HG03097 (cell line): Measurements from ENCODE around the gene C1orf52.

ENCODE experiments used
- ATAC-seq: cut with Tn5 transposase; IDR thresholded peaks from one replicate; pipeline ENCODE4 v1.9.1; 2021; ENCODE audit not compliant: unreplicated experiment, low FRiP score

The C1orf52 gene

DNA sequence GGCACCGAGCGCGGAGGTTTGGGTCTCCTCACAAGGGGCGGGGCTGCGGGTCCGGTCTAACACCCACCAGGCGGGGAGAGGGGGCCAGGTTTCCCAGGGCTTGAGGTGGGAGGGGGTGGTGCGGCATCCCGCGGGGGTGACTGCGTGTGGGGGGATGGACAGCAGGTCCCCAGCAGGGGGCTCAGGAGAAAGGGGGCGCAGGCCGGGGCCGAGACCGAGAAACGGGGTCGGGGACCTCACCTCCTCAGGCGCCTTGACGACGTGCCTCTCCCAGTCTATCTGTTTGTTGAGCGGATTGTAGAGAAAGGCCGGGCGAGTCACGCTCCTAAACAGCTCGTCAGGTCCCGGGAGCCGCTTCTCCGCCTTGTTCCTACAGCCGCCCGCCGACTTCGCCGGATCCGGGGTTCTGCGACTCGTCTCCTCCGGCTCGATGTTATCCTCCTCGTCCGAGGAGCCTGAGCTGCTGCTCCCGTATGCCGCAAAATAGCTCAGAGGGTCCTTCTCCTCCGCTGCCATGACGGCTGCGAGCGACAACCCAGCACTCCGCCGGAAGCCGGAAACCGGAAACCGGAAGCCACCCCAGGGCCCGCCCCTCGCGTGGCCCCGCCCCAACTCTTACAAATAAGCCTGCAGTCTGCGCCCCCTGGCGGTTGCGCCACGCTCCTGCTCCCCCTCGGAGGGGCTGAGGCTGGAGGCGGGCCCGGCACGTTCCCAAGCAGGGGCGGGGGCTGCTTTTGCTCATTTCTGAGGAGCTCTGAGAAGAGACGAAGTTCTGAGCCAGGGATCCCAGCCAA is at the start of gene C1orf52:
C1orf52 (minus strand) TSS at position 545 of the 794 bp plus-strand sequence; CDS start at position 516, 29 bp downstream.
- peak; percentile 95 for ATAC-seq

DNA sequence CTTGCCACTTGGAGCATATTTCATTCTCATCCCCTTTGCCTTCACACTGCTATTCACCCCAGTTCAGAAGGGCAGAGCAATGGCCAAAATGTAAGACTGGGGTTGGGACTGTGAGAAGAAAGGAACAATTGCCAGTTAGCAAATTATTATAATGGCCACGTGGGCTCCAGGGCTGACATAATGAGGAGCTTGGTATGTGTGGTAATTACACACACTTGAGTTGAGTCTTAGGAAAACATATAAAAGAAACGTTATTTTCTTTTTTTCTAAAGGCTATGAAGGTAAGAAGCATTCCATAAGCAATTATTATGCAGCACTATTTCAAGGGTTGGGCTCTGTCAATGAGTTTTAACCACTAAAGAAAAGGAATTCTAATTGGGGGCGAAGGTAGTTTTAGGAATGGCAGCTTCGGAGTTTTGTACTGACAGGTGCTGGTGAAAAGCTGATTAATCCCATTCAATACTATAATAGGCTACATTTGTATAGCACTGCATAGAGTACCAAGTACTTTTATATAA is 49.4 kb upstream of the C1orf52 start:
- no peak for ATAC-seq

DNA sequence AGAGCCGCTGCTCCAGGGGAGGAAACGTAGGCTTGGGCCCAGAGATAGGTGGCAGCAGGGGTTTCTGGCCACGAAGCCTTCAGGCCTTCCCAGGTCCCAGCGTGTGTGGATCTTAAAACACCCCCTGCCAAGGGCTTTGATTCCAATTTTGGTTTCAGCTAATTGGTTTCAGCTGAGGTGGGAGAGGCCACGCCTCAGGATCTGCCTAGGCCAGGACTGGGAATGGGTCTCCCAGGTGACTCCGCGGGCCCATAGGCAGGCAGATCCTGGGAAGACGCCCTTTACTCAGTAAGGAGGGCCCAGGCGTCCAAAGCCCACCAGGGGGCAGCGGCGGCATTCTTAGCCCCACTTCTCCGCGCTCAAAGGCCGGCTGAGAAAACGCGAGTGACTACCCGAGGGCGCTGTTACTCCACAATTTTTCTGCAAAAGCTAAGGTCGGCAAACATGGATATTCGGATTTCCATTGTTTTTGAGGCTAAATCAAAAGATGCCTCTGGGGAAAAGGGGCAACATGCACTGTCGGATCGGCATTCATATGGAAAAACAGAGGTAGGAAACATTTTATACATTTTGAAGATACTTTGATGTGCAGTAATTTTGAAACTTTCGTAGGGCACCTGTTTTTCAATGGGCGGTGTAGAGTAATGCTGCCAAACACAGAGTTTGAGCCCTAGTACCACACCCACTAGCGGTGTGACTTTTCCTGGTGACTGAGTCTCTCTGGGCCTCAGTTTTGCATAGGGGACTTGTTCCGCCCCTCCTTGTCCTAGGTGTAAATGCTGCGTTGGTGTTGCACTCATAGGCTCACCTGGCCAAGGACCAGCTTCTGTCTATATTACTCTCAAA is 48.7 kb upstream of the C1orf52 start:
- peak; percentile 80 for ATAC-seq

DNA sequence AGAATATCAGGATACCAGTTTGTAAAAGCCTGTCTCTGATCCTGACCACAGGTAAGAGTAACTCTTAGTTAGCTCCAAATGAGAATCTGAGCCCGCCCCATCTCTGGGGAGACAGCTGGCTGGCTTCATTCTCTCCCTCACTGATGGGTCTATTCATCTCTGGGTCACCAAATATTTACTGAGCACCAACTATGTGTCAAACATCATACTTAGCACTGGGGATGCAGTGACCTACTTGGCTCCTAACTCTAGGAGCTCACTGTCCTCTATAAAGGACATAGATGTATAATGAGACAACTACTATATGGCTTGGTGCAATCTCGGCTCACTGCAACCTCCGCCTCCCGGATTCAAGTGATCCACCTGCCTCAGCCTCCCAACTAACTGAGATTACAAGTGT is 46.8 kb upstream of the C1orf52 start:
- ATAC-seq, result no peak

DNA sequence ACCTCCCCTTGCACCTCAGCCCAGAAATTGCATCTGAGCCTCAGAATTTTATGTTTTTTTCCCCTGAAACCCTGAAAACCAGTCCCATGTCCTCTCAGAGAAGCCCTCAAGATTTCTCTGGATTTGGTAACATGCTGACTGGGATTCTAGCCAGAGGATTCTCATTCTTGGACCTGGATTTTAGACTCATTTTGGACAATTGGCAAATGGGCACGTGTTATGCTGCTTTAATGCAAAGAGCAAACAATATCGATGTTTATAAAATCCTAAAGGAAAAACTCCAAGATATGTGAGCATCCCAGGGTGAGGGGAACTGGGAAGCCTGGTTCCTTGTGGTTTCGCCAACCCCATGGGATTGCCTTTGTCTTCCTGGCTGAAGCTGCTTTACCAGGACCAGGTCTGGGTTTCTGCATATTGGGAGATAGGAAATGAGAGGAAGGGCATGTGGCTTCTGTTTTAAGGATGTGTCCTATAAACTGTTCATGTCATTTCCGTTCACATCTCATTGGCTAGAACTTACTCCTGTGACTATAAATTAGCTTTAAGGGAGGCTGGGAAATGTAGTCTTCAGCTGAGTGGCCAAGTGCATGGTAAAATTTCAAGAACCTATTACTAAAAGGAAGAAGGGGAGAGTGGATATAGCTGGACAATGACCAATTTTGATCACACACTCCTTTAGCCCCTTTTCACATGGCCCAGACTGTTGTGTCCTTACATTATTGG is 44.1 kb upstream of the C1orf52 start:
- ATAC-seq, result no peak

DNA sequence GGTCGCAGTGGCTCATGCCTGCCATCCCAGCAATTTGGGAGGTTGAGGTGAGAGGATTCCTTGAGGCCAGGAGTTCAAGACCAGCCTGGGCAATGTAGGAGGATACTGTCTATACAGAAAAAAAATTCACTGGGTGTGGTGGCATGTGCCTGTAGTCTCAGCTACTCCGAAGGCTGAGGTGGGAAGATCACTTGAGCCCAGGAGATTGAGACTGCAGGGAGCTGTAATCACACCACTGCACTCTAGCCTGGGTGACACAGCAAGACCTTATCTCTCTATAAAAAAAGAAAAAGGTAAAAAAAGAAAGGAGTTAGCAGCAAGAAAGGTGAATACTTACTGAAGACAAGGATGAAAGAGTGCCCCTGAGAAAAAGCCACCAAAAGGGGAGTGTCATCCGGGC is 40.7 kb upstream of the C1orf52 start:
- ATAC-seq, result no peak

DNA sequence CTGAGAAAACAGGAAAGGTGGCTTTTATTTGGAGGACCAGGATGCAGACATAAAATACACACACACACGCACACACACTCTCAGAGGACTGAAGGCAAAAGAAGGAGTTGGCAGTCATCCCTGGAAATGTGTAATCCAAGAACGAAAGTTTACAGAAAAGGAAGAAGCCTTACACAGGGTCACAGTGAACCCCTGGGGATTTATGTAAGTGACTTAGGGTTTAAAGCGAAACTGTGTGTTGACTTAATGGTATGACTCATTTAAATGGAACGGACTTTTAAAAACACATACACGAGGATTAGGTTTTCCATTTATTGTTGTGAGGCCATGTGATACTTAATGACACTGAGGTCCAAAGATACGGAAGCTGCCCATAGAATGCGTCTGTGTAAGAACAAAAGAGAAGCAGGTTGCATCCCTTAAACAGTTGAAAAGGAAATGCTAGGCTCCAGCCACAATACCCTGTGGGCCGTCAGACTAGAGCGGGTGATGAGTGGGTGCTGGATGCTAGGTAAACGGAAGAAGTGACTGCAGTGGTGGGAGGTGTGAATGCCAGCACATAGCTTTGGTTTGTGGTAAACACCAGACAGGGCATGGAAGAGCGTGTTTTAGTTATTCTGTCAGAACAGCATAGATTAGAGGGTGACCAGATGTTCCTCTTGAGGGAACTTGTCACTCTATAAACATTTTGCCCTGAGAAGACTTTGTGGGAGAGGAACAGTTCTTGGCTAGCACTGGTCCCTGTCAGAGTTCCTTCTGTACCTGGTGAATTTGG is 38.6 kb upstream of the C1orf52 start:
- peak; percentile 93 for ATAC-seq

DNA sequence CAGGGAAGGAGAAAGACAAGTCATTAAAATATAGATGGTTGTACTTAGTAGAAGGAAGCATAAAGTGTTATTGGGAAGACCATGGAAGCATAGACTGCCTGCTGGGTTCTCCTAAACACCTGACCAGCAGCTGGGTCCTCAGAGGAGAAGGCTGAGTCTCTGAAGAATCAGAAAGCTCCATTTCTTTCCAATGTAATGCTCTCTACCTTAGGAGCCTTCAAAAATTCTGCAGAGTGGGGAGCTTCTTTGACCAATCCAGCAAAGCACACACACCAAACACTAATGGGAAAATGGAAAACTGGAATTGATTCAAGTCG is 38.0 kb upstream of the C1orf52 start:
- no peak for ATAC-seq

DNA sequence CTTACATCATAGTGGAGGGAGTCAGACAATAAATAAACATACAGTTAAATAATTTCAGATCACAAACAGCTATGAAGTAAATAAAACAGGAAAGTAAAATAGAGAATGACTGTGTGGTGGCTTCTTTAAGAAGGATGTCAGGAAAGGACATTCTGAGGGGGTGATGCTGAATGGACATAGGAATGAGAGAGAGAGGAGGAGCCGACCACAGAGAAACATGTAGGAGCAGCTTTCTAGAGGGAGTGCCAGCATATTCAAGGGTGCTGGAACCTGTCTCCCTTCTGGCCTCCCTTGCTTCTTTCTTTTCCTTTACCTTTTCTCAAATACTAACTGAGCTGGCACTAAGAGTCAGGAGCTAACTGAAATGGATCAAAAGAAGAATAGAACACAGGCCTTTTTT is 37.5 kb upstream of the C1orf52 start:
- no peak for ATAC-seq

DNA sequence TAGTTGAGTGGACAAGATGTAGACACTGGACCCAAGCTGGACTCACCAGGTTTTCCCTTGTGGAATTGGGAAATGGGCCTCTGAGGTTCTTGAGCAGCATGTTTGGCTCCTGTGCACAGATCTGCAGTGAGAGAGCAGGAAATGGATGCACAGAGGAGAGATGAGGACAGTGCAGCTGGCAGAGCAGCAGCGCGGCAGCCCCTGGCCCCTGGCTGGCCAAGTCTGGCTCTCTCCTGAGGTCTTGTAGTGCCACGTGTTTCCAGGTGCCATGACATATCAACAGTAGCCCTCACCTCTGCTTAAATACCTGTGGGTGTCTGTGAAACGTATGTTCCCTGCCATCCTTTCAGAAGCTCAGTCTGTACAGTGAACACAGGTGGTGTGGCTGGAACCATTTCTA is 36.2 kb upstream of the C1orf52 start:
- ATAC-seq, result no peak

DNA sequence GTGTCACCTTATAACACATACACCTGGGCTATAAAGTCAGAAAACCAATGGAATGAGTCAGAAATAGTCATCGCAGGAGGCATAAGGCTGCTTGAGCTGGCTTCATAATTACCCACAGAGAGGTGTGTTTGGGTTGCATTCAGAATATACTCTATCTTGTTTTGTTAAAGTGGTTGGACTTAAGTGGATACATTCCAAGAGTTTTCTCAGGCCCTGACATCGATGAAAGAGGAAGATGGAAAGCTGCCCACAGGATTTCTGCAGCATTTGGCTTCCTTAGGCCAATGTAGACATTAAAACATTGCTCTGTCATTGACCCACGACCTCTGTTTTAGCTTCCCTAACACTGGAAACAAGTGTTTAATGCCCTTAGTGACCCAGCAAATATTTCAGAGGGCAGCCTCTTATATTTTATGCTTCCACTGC is 35.6 kb upstream of the C1orf52 start:
- ATAC-seq, result no peak

DNA sequence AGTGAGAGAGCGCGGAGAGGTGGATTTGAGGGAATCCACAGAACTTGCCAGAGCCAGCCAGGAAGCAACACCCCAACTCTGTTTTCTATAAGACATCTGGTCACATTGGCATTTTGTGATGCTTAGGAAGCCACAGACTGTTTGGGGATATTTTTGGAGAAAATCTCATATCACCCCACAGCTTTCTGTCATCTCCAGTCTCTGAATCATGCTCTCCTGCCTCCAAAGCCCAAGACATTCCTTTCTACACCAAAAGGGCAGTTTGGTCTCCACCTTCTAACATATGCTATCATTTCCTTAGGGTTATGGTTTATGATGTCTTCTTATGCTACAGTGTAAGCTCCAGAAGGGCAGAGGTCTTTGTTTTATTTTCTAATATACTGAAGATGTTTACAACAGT is 31.4 kb upstream of the C1orf52 start:
- no peak for ATAC-seq

DNA sequence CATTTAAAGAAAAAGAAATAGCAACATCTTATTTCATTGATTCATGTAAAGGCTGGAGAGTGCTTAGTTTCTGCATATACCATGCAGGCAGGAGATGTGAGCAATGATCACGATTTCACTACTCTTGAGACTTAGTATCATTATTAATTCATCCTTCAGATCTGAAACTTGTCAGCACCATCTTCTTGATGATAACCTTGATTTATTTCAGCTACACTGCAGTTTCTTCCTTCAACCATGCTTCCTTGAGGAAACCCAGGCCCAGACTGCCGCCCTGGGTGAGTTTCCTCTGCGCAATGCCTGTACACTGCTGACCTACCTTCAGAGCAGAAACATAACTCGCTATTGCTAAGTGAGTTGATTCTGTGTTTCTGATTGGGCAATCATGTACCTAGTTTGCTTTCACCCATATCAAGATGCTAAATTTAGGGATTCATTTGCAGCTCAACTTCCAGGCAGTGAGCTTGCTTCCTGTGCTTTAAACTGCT is 30.4 kb upstream of the C1orf52 start:
- no peak for ATAC-seq

DNA sequence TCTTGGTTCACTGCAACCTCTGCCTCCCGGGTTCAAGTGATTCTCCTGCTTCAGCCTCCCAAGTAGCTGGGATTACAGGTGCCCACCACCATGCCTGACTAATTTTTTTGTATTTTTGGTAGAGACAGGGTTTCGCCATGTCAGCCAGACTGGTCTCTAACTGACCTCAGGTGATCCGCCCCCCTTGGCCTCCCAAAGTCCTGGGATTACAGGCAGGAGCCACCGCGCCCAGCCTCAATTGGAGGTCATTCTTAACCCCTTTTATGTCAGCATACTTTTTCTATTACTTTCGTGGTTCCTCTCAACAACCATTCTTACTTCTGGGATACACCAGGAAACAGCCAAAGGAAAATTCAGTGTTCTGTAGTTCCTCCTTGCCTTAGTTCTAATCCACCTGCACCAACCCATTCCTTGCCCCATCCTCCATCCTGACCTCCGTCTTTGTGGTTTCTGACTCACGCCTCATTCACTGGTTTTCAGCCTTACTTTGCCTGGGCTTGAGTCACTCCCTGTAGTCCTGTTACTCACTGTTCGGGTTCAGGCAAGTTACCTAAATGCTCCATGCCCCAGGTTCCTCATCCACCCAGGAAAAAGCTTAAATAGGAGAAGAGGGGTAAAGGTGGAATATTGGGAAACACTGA is 29.9 kb upstream of the C1orf52 start:
- no peak for ATAC-seq

DNA sequence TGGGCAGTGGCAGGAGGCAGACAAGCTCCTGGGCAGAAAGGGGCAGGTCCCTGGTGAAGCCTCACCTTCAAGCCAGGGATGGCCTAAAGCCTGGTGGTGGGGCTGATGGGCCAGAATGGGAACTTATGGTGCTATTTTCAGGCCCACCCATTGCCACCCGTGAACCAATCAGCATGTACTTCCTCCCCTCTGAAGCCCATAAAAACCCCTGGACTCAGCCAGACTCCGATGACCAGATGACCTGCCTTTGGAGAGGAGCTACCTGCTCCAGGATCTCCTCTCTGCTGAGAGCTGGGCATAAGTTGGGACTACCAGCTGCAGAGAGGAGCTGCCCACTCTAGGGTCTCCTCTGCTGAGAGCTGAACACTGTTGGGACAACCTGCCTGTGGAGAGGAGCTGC is 24.7 kb upstream of the C1orf52 start:
- no peak for ATAC-seq

DNA sequence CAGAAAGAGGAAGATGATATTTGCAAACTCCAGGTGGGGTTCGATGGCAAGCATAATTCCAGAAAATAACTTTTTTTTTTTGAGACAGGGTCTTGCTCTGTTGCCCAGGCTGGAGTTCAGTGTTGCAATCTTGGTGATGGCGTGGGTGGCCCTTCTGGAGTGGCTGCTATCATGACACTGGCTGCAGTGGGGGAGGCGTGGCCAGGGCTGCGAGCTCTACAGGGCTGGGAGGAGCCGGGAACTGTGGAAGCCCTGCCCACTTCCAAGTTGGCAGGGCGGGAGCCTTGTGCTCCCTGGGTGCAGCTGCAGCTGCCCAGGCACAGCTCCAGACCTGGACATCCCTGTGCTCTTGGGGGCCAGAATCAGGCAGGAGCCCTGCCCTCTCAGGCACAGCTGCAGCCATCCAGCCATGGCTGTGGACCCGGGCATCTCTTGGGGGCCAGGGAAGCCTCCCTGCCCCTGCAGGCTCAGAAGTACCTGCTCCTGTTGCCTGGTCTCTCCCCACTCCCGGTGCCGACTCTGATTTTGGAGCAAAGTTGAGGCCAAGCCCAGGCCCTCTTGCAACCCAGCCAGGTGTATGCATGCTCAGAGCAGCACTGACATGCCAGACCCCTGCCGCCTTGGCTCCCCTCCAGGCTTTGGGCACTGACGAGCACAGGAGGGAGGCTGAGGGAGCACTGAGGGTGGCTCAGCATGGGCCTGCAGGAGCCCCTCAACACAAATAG is 24.2 kb upstream of the C1orf52 start:
- ATAC-seq, result no peak

DNA sequence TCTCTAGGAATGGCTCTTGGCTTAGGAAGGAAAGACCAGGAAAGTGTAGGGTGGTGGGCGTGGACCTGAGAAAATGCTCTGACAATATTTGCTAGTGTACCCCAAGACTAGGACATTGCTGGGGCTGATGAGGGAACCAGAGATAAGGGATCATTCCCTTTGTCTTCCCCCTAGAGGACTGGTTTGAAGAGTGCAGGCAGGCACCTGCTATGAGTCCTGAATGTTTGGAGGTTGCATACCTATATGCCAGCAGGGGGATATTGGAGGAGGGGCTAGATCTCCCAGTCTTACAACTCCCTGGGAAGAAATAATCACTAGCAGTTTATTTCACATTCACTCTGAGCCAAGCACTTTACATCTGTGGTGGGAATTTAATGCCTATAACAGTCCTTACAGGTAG is 23.0 kb upstream of the C1orf52 start:
- ATAC-seq, result no peak

DNA sequence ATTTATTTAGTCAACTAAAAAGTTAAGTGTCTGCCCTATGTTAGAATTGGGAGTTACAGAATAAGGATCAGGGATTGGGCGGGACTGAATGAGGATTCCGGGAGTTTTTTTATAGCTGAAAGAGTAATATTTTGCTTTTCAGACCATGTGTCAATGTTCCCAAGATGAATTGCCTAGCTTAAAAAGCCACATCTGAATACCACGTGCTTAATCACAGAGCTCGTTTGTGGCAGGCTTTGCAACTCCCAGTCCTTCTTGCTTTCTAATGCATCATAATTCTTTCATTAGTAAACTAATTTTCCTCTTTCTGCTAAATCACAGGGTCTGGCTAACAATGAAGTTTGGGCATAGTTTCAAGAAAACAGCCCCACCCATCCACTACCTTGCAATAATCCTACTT is 21.2 kb upstream of the C1orf52 start:
- no peak for ATAC-seq

DNA sequence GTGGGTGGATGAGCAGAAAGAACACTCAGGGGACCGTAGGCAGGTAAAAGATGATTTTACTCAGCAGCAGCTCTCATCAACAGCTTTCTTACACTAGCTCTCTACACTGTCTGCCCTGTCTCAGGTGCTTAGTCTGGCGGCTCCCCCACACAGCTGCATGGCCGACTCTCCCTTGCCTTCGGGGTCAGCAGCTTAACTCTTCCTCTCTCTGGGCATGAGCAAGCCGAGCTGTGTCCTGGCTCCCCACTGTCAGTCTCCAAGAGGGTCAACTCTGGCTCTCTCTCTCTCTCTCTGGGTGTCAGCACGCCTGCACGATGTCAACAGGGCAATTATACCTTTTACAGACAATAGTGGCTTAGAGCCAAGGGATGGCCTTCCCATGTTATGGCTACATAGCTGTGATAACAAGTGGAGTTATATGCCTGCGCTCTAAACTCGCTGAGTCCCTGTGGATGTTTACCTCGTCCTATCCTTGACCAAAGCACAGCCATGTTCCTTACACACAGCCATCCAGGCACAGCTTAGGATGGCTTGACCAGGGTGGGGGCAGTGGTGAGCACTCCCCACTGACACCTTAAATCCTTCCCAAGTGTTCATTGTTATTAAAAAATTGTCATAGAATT is 20.1 kb upstream of the C1orf52 start:
- no peak for ATAC-seq
